Glutamatergic neuron (in vitro differentiated cells): ENCODE measurements around the gene CBX1. TPM values are rescaled to one million over a fixed set of nuclear protein-coding genes. Genes with fewer than 3 reads are reported as not detected.

Experiments used
- DNase-seq: peaks from one replicate; pipeline ENCODE4 v3.0.0; 2022
- H3K27ac Mint-ChIP-seq: one replicate; pipeline ENCODE4 v1.8.0; 2020; ENCODE audit warnings: mild to moderate bottlenecking, mixed read lengths, inconsistent platforms; ENCODE audit not compliant: unreplicated experiment
- H3K27me3 Mint-ChIP-seq: one replicate; pipeline ENCODE4 v1.8.0; 2020; ENCODE audit warnings: mild to moderate bottlenecking, moderate library complexity, mixed read lengths, inconsistent platforms; ENCODE audit not compliant: unreplicated experiment
- H3K36me3 Mint-ChIP-seq: one replicate; pipeline ENCODE4 v1.8.0; 2020; ENCODE audit warnings: mild to moderate bottlenecking, mixed read lengths, inconsistent platforms; ENCODE audit not compliant: unreplicated experiment
- H3K4me1 Mint-ChIP-seq: one replicate; pipeline ENCODE4 v1.8.0; 2020; ENCODE audit warnings: mild to moderate bottlenecking, low read depth, mixed read lengths, inconsistent platforms; ENCODE audit not compliant: unreplicated experiment
- H3K4me3 Mint-ChIP-seq: one replicate; pipeline ENCODE4 v1.8.0; 2020; ENCODE audit warnings: mild to moderate bottlenecking, mixed read lengths, inconsistent platforms; ENCODE audit not compliant: unreplicated experiment
- H3K9me3 Mint-ChIP-seq: one replicate; pipeline ENCODE4 v1.8.0; 2020; ENCODE audit warnings: mild to moderate bottlenecking, moderate library complexity, mixed read lengths, inconsistent platforms; ENCODE audit not compliant: unreplicated experiment
- CTCF ChIP-seq: fragments of 200-600 bp; sonication (generic); IDR thresholded peaks from one replicate; pipeline ENCODE4 v1.5.0; 2021; ENCODE audit not compliant: partially characterized antibody, unreplicated experiment
- total RNA-seq: library from RNA; stranded (reverse); fragmentation: NEBNext Ultra II Directional; extraction: Animal tissue kit (Norgen Biotek cat#: 25700); gene quantifications from one replicate; pipeline ENCODE4 v1.2.1, GENCODE V29; 2021; ENCODE audit not compliant: unreplicated experiment

Gene CBX1
- total RNA-seq, 1 donor from 2014 or later: 141 TPM

- DNase-seq: no peak
- Mint-ChIP-seq H3K9me3 (no peaks in the 10 kb centered on the region), H3K27ac (no peak overlapping the region), H3K4me3 (no peak overlapping the region), H3K27me3 (peaks cover 2% of the 10 kb centered on the region), H3K4me1 (no peaks in the 10 kb centered on the region), H3K36me3 (peaks cover 4% of the 10 kb centered on the region)
- no peak for TF ChIP-seq CTCF
Observed at GRCh38 chr17:48067245-48067644, 34.0 kb downstream of the CBX1 start.

- peaks cover 2% of the 10 kb centered on the region for H3K27me3 Mint-ChIP-seq
- no peak for TF ChIP-seq CTCF
- no peak overlapping the region for H3K4me3 Mint-ChIP-seq
- H3K27ac Mint-ChIP-seq: no peak overlapping the region
- no peak for DNase-seq
- H3K36me3 Mint-ChIP-seq: peaks cover 4% of the 10 kb centered on the region
- H3K9me3 Mint-ChIP-seq: no peaks in the 10 kb centered on the region
- H3K4me1 Mint-ChIP-seq: no peaks in the 10 kb centered on the region
Observed at GRCh38 chr17:48066656-48067055, 34.6 kb downstream of the CBX1 start.

- Mint-ChIP-seq H3K27me3 (peaks cover 2% of the 10 kb centered on the region), H3K36me3 (peaks cover 4% of the 10 kb centered on the region), H3K4me1 (no peaks in the 10 kb centered on the region), H3K27ac (no peak overlapping the region), H3K4me3 (no peak overlapping the region), H3K9me3 (no peaks in the 10 kb centered on the region)
- no peak for TF ChIP-seq CTCF
- DNase-seq: no peak
Observed at GRCh38 chr17:48066192-48066591, 35.1 kb downstream of the CBX1 start.

- Mint-ChIP-seq H3K27ac (peak overlapping the region; percentile 22), H3K9me3 (peaks cover 5% of the 10 kb centered on the region), H3K4me3 (no peak overlapping the region), H3K27me3 (peaks cover 2% of the 10 kb centered on the region), H3K4me1 (peaks cover 6% of the 10 kb centered on the region), H3K36me3 (no peaks in the 10 kb centered on the region)
- TF ChIP-seq CTCF: no peak
- no peak for DNase-seq
Observed at GRCh38 chr17:48064638-48065037, 36.6 kb downstream of the CBX1 start.

- Mint-ChIP-seq H3K27ac (no peak overlapping the region), H3K4me3 (no peak overlapping the region), H3K4me1 (peaks cover 6% of the 10 kb centered on the region), H3K27me3 (peaks cover 2% of the 10 kb centered on the region), H3K36me3 (no peaks in the 10 kb centered on the region), H3K9me3 (peaks cover 5% of the 10 kb centered on the region)
- no peak for TF ChIP-seq CTCF
- DNase-seq: no peak
Observed at GRCh38 chr17:48062273-48062672, 39.0 kb downstream of the CBX1 start.
